Renal cortical epithelial cell (primary cell): ENCODE measurements around the gene SLC4A9. TPM values are rescaled to one million over a fixed set of nuclear protein-coding genes. Genes with fewer than 3 reads are reported as not detected.

Source experiments
- DNase-seq: peaks from one replicate; pipeline ENCODE4 v3.0.0-alpha.2; 2011; ENCODE audit warnings: low read depth
- total RNA-seq: library from RNA; depleted of rRNA; stranded (reverse); fragments of >200 nt; gene quantifications from 2 replicates; pipeline ENCODE4 v1.2.3, GENCODE V29; 2014

SLC4A9 gene
- not detected in 2 replicates for total RNA-seq

DNA sequence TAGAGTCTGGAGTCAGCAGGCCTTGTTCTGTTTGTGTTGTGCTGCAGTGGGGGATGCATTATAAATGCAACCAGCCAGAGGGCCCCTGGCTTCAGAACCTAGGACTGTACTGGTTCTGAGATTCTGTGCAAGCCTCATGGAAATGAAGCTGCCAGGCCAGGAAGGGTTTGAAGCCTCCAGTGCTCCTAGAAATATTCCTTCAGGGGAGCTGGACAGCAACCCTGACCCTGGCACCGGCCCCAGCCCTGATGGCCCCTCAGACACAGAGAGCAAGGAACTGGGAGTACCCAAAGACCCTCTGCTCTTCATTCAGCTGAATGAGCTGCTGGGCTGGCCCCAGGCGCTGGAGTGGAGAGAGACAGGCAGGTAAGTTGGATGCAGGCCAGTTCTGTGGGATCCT is at the start of gene SLC4A9:
Gene SLC4A9, plus strand, starts transcription at position 94 of the 400 bp plus-strand sequence. Its CDS starts 43 bp downstream, at position 137.
- DNase-seq, result no peak

GRCh38 chr5:140310434-140310833 is 49.6 kb upstream of the SLC4A9 start:
- no peak for DNase-seq

DNA sequence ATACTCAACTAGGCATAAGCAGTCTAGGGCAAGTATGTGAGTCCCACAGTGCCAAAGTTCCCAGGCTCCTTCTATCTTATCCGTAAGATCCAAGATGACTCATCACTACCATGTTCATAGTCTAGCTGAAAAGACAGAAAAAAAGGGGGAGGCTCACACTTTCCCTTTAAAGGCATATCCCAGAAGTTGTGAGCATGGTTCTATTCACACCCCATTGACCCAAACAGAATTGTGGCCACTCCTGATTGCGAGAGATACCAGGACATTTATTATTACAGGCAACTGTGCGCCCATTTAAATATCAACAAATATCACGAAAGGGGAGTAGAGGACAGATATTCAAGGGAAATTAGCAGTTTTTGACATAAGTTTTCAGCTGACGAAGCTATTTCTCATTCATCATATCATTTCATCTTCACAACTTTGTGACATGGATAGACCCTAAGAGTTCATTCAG is 49.0 kb upstream of the SLC4A9 start:
- DNase-seq, result peak; percentile 92

DNA sequence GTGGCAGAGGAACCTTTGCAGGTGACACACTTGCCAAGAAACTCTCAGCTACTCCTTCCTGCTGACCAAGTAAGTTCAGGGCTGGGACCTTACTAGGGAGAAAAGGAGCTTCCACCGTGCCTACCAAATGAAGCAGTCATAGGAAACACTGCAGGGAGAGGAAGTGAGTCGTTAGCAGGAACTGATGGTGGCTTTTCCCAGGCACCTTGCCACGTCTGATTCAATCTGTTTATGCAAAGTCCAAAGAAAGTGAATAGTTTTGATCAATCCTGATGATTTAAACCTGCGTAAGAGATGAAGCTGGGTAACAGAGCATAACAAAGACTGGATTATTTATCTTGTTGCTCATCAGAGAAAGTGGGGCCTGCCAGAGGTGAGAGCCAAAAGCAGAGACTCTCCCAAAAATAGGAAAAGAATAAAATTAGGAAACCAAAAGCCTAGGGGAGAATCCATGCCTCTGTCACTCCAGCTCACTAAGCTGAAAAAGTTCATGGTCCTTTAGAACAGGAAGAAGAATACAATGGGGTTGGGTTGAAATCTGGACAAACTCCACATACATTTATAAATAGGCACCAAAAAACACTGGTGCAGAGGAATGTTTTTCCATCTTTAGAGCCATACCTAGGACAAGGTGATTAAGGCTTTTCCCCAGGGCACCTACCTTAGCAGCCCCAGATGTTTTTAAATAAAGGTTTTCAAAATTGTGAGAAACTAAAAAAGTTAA is 47.8 kb upstream of the SLC4A9 start:
- peak; percentile 93 for DNase-seq

- DNase-seq, result no peak
These were observed 47.2 kb upstream of the SLC4A9 start for GRCh38 chr5:140312791-140313189.

GRCh38 chr5:140317859-140318258 is 42.1 kb upstream of the SLC4A9 start:
- peak; percentile 77 for DNase-seq

DNA sequence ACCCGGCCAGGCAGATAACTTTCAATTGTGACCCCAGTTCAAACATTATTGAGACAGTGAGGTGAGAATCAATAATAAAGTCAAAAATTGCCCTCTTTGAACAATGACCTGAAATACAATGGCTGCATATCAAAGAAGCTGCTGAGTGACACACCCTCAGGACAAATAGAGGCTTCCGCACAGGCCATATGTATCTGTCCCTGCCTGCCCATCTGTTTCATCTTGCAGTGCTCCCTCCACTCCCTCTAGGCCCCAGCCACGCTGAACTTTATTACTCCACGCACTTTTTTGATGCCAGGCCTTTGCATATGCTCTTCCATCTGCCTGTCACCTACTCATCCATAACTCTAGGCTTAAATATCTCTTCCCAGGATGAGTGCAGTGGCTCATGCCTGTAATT is 41.2 kb upstream of the SLC4A9 start:
- no peak for DNase-seq

DNA sequence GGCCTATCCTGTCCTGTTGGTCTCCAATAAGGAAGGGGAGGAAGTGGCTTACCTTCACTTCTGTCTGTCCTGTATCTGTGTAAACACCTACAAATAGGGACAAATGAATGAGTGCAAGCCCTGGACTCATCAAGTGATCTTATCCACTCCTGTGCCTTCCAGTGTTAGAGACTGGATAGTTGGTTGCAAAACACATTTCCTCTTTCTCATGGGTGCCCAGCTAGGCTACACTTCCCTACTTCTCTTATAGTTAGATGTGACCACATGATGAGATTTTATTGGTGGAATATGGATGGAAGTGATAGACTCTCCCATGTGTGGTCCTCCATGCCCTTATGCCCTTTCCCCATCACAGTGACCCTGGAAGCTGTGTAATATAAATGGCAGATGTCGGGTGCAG is 40.2 kb upstream of the SLC4A9 start:
- DNase-seq, result no peak

GRCh38 chr5:140321796-140322195 is 38.2 kb upstream of the SLC4A9 start:
- DNase-seq, result no peak

DNA sequence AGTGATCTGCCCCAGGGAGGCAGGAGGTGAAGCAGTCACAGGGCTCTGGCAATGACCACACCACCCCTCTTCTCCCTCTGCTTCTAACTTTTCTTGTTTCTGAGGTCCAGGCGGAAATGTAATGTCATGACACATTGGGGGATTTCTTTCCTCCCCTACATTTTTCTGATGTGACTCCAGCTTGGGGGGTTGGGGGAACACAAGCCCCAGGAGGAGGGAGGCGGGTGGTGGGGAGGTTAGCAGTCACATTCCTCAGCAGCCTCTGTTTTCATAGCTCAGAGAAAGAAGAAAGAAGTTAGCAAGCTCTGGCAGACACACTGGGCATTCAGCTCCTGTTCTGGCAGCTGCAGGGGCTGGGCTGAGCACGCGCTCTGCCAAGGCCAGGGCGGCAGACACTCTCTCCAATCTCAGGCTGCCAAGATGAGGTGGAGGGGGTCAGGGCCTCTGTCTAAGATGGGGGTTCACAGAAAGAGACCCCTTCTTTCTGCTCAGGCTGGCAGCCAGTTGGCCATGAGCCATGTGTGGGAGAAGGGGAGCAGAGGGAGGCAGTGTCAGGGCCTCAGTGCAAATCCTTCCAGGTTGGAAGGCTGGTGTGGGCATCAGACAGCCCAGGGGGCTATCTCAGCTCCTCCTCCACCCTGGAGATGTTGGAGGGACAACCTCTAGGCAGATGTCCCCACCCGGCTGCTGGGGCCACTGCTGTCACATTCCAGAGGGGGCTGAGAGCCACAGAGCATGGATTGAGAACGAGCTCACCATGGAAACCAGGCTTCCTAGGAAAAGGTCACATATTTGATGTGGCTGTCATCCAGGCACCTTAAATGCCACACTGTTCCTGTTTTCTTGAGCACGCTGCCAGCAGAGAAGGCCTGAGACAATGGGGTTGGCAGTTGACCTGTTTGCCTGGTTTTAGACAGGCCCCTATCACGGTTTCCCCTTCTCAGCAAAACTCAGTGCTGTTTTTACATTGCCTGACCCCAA is 37.0 kb upstream of the SLC4A9 start:
- DNase-seq, result peak; percentile 94

DNA sequence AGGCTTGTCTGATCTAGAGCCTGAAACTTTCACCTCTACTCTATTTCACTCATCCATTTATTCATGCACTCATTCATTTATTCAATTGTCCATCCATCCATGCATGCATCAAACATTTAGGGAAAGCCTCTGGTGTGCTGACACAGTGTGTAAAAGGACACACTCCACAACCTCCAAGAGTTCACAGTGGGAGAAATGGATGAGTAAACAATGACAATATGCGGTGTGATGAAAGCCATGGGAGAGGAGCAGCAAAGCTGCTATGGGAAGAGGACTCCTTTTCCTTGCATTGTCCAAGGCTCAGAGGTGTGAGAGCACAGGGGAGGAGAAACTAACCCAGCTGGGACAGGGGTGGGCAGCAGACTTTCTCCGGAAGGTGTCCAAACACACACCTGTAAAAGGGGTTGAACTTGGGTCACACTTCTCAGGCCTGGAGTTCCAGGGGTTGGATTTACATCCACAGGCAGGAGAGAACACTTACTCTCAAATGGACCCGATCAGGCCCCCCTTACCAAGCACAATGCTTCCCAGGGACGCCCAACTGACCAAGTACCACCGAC is 35.9 kb upstream of the SLC4A9 start:
- peak; percentile 85 for DNase-seq

DNA sequence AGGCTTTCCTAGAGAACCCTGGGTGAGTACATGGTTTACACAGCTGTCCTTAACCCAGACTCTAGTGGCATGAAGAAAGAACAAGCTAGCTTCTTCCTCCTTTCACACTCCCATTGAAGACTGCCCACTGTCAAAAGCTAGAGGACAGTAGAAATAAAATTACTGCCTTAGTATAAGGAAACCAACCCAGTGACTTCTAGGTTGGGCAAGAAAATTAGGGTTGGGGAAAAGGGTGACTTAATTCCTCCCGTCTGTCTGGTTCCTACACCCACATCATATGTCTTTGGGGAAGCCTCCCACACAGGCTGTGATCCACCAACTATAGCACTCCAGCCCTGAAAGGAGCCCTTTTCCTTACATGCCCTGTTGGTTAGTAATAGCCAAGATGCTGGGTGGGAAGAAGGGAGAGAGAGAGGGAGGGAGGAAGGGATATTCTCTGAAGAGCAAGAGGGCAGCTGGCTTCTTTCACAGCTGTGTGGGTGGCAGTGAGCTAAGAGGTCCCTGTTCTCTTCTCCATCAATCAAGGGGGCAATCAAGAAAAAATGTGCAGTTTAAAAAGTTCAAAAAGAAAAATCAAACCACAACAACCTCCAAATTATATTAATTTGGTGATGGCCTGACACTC is 35.3 kb upstream of the SLC4A9 start:
- DNase-seq, result no peak

GRCh38 chr5:140325486-140325885 is 34.5 kb upstream of the SLC4A9 start:
- DNase-seq, result no peak

GRCh38 chr5:140327589-140327988 is 32.4 kb upstream of the SLC4A9 start:
- DNase-seq, result no peak

- no peak for DNase-seq
These were observed 31.8 kb upstream of the SLC4A9 start for GRCh38 chr5:140328036-140328764.

DNA sequence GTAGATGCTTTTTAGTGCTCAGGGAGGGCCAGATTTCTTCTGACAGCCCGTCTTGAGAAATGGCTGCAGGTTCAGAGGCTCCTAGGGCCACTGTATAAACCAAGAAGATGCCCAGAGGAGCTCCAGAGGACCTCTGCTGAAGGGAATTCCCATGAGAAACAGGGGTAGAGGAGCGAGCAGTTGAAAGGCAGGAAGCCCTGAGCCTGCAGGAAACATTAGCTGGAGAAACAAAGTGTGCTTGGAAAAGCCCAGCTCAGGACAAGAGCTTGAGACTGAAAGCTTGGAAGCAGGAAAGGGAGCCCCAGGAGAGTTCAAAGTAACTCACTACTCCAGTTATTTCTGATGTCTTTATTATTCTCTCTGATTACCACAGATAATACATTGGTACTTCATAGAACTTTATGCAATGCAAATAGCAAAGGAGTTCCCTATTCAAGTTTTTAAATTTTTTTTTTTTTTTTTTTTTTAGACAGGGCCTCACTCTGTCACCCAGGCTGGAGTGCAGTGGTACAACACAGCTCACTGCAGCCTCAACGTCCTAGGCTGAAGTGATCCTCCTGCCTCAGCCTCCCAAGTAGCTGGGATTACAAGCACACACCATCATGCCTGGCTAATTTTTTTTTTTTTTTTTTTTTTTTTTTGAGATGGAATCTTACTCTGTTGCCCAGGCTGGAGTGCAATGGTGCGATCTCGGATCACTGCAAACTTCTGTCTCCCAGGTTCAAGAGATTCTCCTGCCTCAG is 30.1 kb upstream of the SLC4A9 start:
- no peak for DNase-seq

DNA sequence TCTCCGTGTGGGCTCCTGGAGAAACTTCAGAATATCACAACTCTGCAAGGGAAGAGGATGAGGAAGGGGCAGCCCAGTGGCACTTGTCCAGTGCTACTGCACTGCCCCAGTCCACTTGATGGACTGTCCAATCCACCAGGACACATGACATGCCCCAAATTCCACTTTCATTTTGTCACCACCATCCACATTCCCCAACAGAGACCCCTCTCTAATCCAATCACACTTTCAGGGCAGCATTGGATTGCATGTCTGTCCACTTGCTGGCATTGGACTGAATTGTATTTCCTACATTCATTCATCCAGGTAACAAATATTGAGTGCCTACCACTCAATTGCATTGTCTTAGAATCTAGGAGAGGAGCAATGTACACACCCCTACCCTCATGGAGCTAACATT is 28.4 kb upstream of the SLC4A9 start:
- no peak for DNase-seq

DNA sequence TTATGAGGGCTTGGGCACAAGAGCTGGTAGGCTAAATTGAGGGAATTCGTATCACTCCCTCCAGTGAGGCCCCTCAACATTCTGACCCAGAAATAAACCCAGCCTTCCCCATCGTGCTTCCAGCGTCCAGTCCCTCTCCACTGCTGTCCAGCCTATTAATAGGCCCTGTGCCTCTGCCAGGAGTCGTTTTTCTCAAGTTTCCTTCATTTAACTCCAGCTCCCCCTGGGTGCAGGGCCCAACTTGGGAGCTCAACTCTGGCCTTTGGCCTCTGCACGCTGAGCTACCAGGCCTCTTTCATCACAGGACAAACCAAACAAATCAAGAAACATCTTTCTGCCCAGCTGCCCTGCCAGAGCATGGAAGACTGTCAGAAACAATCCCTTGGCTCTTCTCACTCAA is 23.6 kb upstream of the SLC4A9 start:
- DNase-seq, result no peak

- DNase-seq, result no peak
These were observed 22.1 kb upstream of the SLC4A9 start for GRCh38 chr5:140337880-140338279.

DNA sequence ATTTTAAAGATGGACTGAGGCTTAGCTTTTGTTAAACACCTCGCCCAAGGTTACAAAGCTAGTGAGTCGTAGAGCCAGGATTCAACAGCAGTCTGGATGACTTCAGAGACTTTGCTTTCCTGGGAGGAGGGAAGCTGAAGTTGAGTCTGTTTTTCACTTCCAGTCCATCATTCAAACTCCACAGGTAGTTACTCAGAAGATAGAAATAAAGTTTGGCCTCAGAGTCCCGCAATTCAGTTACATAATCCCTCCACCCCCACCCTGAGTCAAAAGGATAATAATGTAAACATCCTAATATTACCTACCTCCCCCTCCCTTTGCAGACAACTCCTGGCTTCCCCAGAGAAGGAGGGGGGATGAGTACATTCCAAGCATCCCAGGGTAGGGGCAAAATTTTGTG is 21.7 kb upstream of the SLC4A9 start:
- no peak for DNase-seq

- DNase-seq, result no peak
These were observed 21.1 kb upstream of the SLC4A9 start for GRCh38 chr5:140338908-140339307.
